ENCODE results near the gene SLC7A9. TPM values are rescaled to one million over a fixed set of nuclear protein-coding genes. Genes with fewer than 3 reads are reported as not detected.
"Not testable (repeated sequence)": the region's sequence is repeated elsewhere in the genome, so short reads cannot be mapped to it uniquely, and the experiment has no call there.

SLC7A9 gene
- total RNA-seq, 2 experiments from 2014 or later = not detected

- Histone ChIP-seq H2AFZ (ENCODE audit: low read length) (no peak overlapping the region), H3K79me2 (ENCODE audit: insufficient read depth, low read depth, low read length) (no peaks in the 10 kb centered on the region), H3K4me3 (ENCODE audit: low read depth, low read length, poor library complexity, severe bottlenecking) (no peak overlapping the region), H4K20me1 (ENCODE audit: insufficient read depth, low read length) (no peaks in the 10 kb centered on the region), H3K27ac (ENCODE audit: low read depth, low read length, poor library complexity, severe bottlenecking) (no peak overlapping the region), H3K9me2 (ENCODE audit: insufficient read depth, low read length) (no peaks in the 10 kb centered on the region), H3K9me3 (ENCODE audit: low read length) (no peaks in the 10 kb centered on the region), H3K4me2 (ENCODE audit: low read length) (no peak overlapping the region), H3K36me3 (ENCODE audit: insufficient read depth, low read length) (no peaks in the 10 kb centered on the region), H3K4me1 (ENCODE audit: insufficient read depth, low read length, poor library complexity, severe bottlenecking) (no peaks in the 10 kb centered on the region)
- ChIA-PET CTCF (ENCODE audit: unreplicated experiment) (no interaction called here), POLR2A (no interaction called here)
- no peak for DNase-seq (ENCODE audit: low spot score)
- intact Hi-C loops (cut with micrococcal nuclease; ENCODE audit: unreplicated experiment) = no loop called here
- TF ChIP-seq EZH2phosphoT487 (IDR thresholded peaks at IDR 0.05; ENCODE audit: borderline replicate concordance, low read depth, low read length) (no peak), CTCF (conservative IDR thresholded peaks at IDR 0.05; ENCODE audit: low read length) (no peak)
- BruUV-seq (replicated peaks) = no TSS peak
Measured at GRCh38 chr19:32870981-32871451, 1.4 kb upstream of the SLC7A9 start.

DNA sequence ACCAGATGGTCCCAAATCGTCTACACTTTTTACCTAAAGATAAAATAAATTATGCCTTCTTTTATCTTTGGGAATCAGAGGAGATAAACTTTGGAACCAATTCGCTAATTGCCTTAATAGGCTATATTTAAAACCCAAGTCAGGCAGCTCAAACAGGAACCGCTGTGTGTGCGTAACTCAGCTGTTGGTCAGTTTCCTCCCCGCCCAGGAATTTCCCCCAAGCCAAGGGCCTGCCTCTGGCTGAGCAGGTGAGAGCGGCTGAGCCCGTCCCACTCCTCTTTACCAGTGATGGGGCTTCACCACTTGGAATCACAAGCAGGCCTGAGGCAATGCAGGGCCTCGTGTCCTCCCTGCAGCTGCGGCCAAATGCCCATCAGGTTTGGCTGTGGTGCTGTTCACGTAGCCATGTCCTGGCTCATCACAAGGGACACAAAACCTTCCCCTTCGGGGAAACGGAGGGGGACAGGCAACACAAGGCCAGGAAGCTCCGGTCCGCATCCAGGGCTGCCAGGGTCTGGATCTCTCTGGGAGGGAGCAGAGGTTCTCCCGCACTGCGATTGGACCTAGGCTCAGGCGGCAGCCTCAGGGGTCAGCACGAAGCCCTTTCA lies 503 bp upstream of the SLC7A9 start:
- H4K20me1 ChIP-seq (ENCODE audit: insufficient read depth, low read length) = no peaks in the 10 kb centered on the region
- no peak overlapping the region for H2AFZ ChIP-seq (ENCODE audit: low read length)
- no peaks in the 10 kb centered on the region for H3K4me1 ChIP-seq (ENCODE audit: insufficient read depth, low read length, poor library complexity, severe bottlenecking)
- no peak for DNase-seq (ENCODE audit: low spot score)
- POLR2A ChIA-PET = no interaction called here
- H3K4me3 ChIP-seq (ENCODE audit: low read depth, low read length, poor library complexity, severe bottlenecking) = no peak overlapping the region
- H3K79me2 ChIP-seq (ENCODE audit: insufficient read depth, low read depth, low read length) = no peaks in the 10 kb centered on the region
- H3K36me3 ChIP-seq (ENCODE audit: insufficient read depth, low read length) = no peaks in the 10 kb centered on the region
- BruUV-seq (replicated peaks) = no TSS peak
- no peaks in the 10 kb centered on the region for H3K9me2 ChIP-seq (ENCODE audit: insufficient read depth, low read length)
- no peak overlapping the region for H3K4me2 ChIP-seq (ENCODE audit: low read length)
- CTCF ChIA-PET (ENCODE audit: unreplicated experiment) = no interaction called here
- no peak overlapping the region for H3K27ac ChIP-seq (ENCODE audit: low read depth, low read length, poor library complexity, severe bottlenecking)
- no peak for TF ChIP-seq EZH2phosphoT487 (IDR thresholded peaks at IDR 0.05; ENCODE audit: borderline replicate concordance, low read depth, low read length)
- TF ChIP-seq CTCF (conservative IDR thresholded peaks at IDR 0.05; ENCODE audit: low read length) = no peak
- intact Hi-C loops (cut with micrococcal nuclease; ENCODE audit: unreplicated experiment) = no loop called here
- H3K9me3 ChIP-seq (ENCODE audit: low read length) = no peaks in the 10 kb centered on the region

- Histone ChIP-seq H3K36me3 (ENCODE audit: insufficient read depth, low read length) (no peaks in the 10 kb centered on the region), H3K27ac (ENCODE audit: low read depth, low read length, poor library complexity, severe bottlenecking) (no peak overlapping the region), H3K79me2 (ENCODE audit: insufficient read depth, low read depth, low read length) (no peaks in the 10 kb centered on the region), H3K9me3 (ENCODE audit: low read length) (no peaks in the 10 kb centered on the region), H2AFZ (ENCODE audit: low read length) (no peak overlapping the region), H3K4me2 (ENCODE audit: low read length) (no peak overlapping the region), H4K20me1 (ENCODE audit: insufficient read depth, low read length) (no peaks in the 10 kb centered on the region), H3K4me3 (ENCODE audit: low read depth, low read length, poor library complexity, severe bottlenecking) (no peak overlapping the region), H3K9me2 (ENCODE audit: insufficient read depth, low read length) (no peaks in the 10 kb centered on the region), H3K4me1 (ENCODE audit: insufficient read depth, low read length, poor library complexity, severe bottlenecking) (no peaks in the 10 kb centered on the region)
- BruUV-seq (replicated peaks) = no TSS peak
- TF ChIP-seq EZH2phosphoT487 (IDR thresholded peaks at IDR 0.05; ENCODE audit: borderline replicate concordance, low read depth, low read length) = no peak
- no peak for TF ChIP-seq CTCF (conservative IDR thresholded peaks at IDR 0.05; ENCODE audit: low read length)
- intact Hi-C loops (cut with micrococcal nuclease; ENCODE audit: unreplicated experiment) = no loop called here
- ChIA-PET POLR2A (interaction anchor here (0.7 kb wide), 1 partner anchor 101 kb away, joined by 6 read pairs; no protein-coding TSS in a partner anchor), CTCF (ENCODE audit: unreplicated experiment) (no interaction called here)
- no peak for DNase-seq (ENCODE audit: low spot score)
Measured at GRCh38 chr19:32868206-32868950, 1.2 kb downstream of the SLC7A9 start.

GRCh38 chr19:32867436-32867835 lies 2.1 kb downstream of the SLC7A9 start:
- H2AFZ ChIP-seq (ENCODE audit: low read length); DNase-seq (ENCODE audit: low spot score); H3K36me3 ChIP-seq (ENCODE audit: insufficient read depth, low read length); H3K4me2 ChIP-seq (ENCODE audit: low read length); H3K27ac ChIP-seq (ENCODE audit: low read depth, low read length, poor library complexity, severe bottlenecking); H3K79me2 ChIP-seq (ENCODE audit: insufficient read depth, low read depth, low read length); BruUV-seq (replicated peaks); H3K9me2 ChIP-seq (ENCODE audit: insufficient read depth, low read length); H3K9me3 ChIP-seq (ENCODE audit: low read length); intact Hi-C loops (cut with micrococcal nuclease; ENCODE audit: unreplicated experiment); H3K4me1 ChIP-seq (ENCODE audit: insufficient read depth, low read length, poor library complexity, severe bottlenecking); H3K4me3 ChIP-seq (ENCODE audit: low read depth, low read length, poor library complexity, severe bottlenecking); CTCF ChIA-PET (ENCODE audit: unreplicated experiment); H4K20me1 ChIP-seq (ENCODE audit: insufficient read depth, low read length): not testable (repeated sequence)
- POLR2A ChIA-PET = interaction anchor here (0.7 kb wide), 1 partner anchor 100 kb away, joined by 6 read pairs; no protein-coding TSS in a partner anchor
